22Rv1 (cell line): ENCODE measurements around the gene VPS35L.

Source experiments
- CTCF ChIP-seq: fragments of 450-650 bp; IDR thresholded peaks from 2 replicates; pipeline ENCODE4 v1.5.1; 2017; ENCODE audit warnings: mild to moderate bottlenecking
- ZFX ChIP-seq: fragments of 450-650 bp; IDR thresholded peaks from 2 replicates; pipeline ENCODE4 v1.6.1; 2017; ENCODE audit warnings: antibody characterized with exemption, borderline replicate concordance

GRCh38 chr16:19722269-19722952 is 166.9 kb downstream of the VPS35L start:
- TF ChIP-seq CTCF (no peak), ZFX (no peak)
